Osteocyte (in vitro differentiated cells): ENCODE results near the gene MGARP. TPM values are rescaled to one million over a fixed set of nuclear protein-coding genes. Genes with fewer than 3 reads are reported as not detected.

Source experiments
- DNase-seq: peaks from one replicate; pipeline ENCODE4 v3.0.0; 2021; ENCODE audit warnings: mixed read lengths; ENCODE audit not compliant: unreplicated experiment; ENCODE audit errors: extremely low spot score
- H3K27ac Mint-ChIP-seq: one replicate; pipeline ENCODE4 v1.8.0; 2021; ENCODE audit warnings: mild to moderate bottlenecking, mixed read lengths; ENCODE audit not compliant: unreplicated experiment
- H3K27me3 Mint-ChIP-seq: one replicate; pipeline ENCODE4 v1.8.0; 2021; ENCODE audit warnings: mixed read lengths; ENCODE audit not compliant: unreplicated experiment
- H3K36me3 Mint-ChIP-seq: one replicate; pipeline ENCODE4 v1.8.0; 2021; ENCODE audit warnings: mixed read lengths; ENCODE audit not compliant: unreplicated experiment
- H3K4me1 Mint-ChIP-seq: one replicate; pipeline ENCODE4 v1.8.0; 2021; ENCODE audit warnings: mixed read lengths; ENCODE audit not compliant: unreplicated experiment
- H3K4me3 Mint-ChIP-seq: one replicate; pipeline ENCODE4 v1.8.0; 2021; ENCODE audit warnings: mild to moderate bottlenecking, moderate library complexity, mixed read lengths; ENCODE audit not compliant: unreplicated experiment
- H3K9me3 Mint-ChIP-seq: one replicate; pipeline ENCODE4 v1.8.0; 2021; ENCODE audit warnings: mixed read lengths; ENCODE audit not compliant: unreplicated experiment
- CTCF ChIP-seq: fragments of 200-600 bp; sonication (generic); IDR thresholded peaks from 2 replicates; pipeline ENCODE4 v1.5.0; 2021; ENCODE audit warnings: antibody characterized with exemption, mild to moderate bottlenecking, moderate library complexity
- total RNA-seq: library from RNA; stranded (reverse); gene quantifications from 2 replicates; pipeline ENCODE4 v1.2.1, GENCODE V29; 2021

Gene MGARP
- total RNA-seq, 1 donor from 2014 or later, result 5.2 TPM

- Mint-ChIP-seq H3K4me1 (peaks cover 62% of the 10 kb centered on the region), H3K4me3 (peak overlapping the region; percentile 35), H3K9me3 (no peaks in the 10 kb centered on the region), H3K27ac (peak overlapping the region; percentile 89), H3K27me3 (no peaks in the 10 kb centered on the region), H3K36me3 (no peaks in the 10 kb centered on the region)
- TF ChIP-seq CTCF, result no peak
- DNase-seq, result no peak
These were observed 34.4 kb downstream of the MGARP start for GRCh38 chr4:139245590-139245989.

GRCh38 chr4:139243448-139244365 is 36.3 kb downstream of the MGARP start:
- H3K4me1 Mint-ChIP-seq, result peaks cover 59% of the 10 kb centered on the region
- H3K36me3 Mint-ChIP-seq, result no peaks in the 10 kb centered on the region
- DNase-seq, result peak; percentile 6
- peaks cover 8% of the 10 kb centered on the region for H3K9me3 Mint-ChIP-seq
- no peak for TF ChIP-seq CTCF
- peak overlapping the region; percentile 89 for H3K27ac Mint-ChIP-seq
- no peaks in the 10 kb centered on the region for H3K27me3 Mint-ChIP-seq
- no peak overlapping the region for H3K4me3 Mint-ChIP-seq

- H3K27ac Mint-ChIP-seq, result peak overlapping the region; percentile 89
- peaks cover 8% of the 10 kb centered on the region for H3K9me3 Mint-ChIP-seq
- H3K4me1 Mint-ChIP-seq, result peaks cover 55% of the 10 kb centered on the region
- H3K36me3 Mint-ChIP-seq, result no peaks in the 10 kb centered on the region
- peak; percentile 72 for DNase-seq
- H3K27me3 Mint-ChIP-seq, result no peaks in the 10 kb centered on the region
- no peak overlapping the region for H3K4me3 Mint-ChIP-seq
- TF ChIP-seq CTCF, result no peak
These were observed 37.4 kb downstream of the MGARP start for GRCh38 chr4:139242511-139243051.

GRCh38 chr4:139241784-139242151 is 38.3 kb downstream of the MGARP start:
- H3K27ac Mint-ChIP-seq, result peak overlapping the region; percentile 89
- DNase-seq, result peak; percentile 59
- TF ChIP-seq CTCF, result no peak
- peaks cover 54% of the 10 kb centered on the region for H3K4me1 Mint-ChIP-seq
- H3K4me3 Mint-ChIP-seq, result no peak overlapping the region
- no peaks in the 10 kb centered on the region for H3K27me3 Mint-ChIP-seq
- H3K36me3 Mint-ChIP-seq, result no peaks in the 10 kb centered on the region
- peaks cover 8% of the 10 kb centered on the region for H3K9me3 Mint-ChIP-seq

GRCh38 chr4:139241086-139241783 is 38.8 kb downstream of the MGARP start:
- Mint-ChIP-seq H3K36me3 (no peaks in the 10 kb centered on the region), H3K9me3 (peaks cover 8% of the 10 kb centered on the region), H3K27ac (peak overlapping the region; percentile 23), H3K4me1 (peaks cover 50% of the 10 kb centered on the region), H3K27me3 (no peaks in the 10 kb centered on the region), H3K4me3 (no peak overlapping the region)
- no peak for TF ChIP-seq CTCF
- peak; percentile 32 for DNase-seq
